HEK293T (cell line): Measurements from ENCODE around the gene TSPAN9.

Experiments
- BHLHE40 ChIP-seq: fragments of 450-650 bp; IDR thresholded peaks from 2 replicates; pipeline ENCODE4 v1.6.1; 2016; ENCODE audit warnings: mild to moderate bottlenecking, moderate library complexity, borderline replicate concordance
- ELF4 ChIP-seq: fragments of 450-650 bp; IDR thresholded peaks from 2 replicates; pipeline ENCODE4 v1.6.1; 2017; ENCODE audit warnings: antibody characterized with exemption
- FOXA1 ChIP-seq: fragments of 450-650 bp; IDR thresholded peaks from 2 replicates; pipeline ENCODE4 v1.6.1; 2016; ENCODE audit warnings: mild to moderate bottlenecking
- FOXM1 ChIP-seq: fragments of 450-650 bp; IDR thresholded peaks from 2 replicates; pipeline ENCODE4 v1.6.1; 2017; ENCODE audit warnings: mild to moderate bottlenecking, borderline replicate concordance
- L3MBTL2 ChIP-seq: fragments of 450-650 bp; conservative IDR thresholded peaks from 2 replicates; pipeline ENCODE4 v1.6.1; 2016; ENCODE audit warnings: mild to moderate bottlenecking
- LEF1 ChIP-seq: fragments of 450-650 bp; IDR thresholded peaks from 2 replicates; pipeline ENCODE4 v1.6.1; 2017; ENCODE audit warnings: mild to moderate bottlenecking, borderline replicate concordance
- SP1 ChIP-seq: fragments of 450-650 bp; IDR thresholded peaks from 2 replicates; pipeline ENCODE4 v1.6.1; 2017
- SUZ12 ChIP-seq: fragments of 450-650 bp; IDR thresholded peaks from 2 replicates; pipeline ENCODE4 v1.6.1; 2016; ENCODE audit warnings: mild to moderate bottlenecking
- TARDBP ChIP-seq: fragments of 450-650 bp; IDR thresholded peaks from 2 replicates; pipeline ENCODE4 v1.6.1; 2016

DNA sequence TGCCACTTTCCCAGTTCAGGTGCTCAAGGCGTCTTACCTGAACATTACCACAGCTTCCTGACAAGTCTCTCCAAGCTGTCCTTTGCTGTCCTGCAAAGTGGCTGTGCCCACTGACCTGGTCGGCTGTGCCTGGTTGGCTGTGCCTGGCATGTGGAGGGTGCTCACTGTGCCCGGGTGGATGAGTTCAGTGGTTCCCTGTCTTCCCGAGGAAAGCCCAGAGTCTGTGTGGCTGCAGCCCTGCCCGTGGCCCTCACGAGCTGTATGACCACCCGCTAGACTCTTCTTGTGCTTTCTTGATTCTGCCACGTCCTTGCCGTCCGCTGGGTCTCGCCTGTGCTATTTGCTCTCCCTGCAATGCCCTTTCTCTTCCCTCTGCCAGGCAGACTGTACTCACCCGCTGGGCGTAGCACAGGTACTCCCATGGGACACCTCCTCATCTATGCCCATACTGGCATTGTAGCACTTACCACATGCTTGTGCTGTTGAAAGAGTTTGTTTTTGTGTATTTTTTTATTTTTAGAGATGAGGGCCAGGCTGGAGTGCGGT is 95.9 kb downstream of the TSPAN9 start:
- no peak for TF ChIP-seq SUZ12
- no peak for TF ChIP-seq SP1
- no peak for TF ChIP-seq L3MBTL2
- TF ChIP-seq TARDBP: no peak
- no peak for TF ChIP-seq ELF4
- no peak for TF ChIP-seq LEF1
- TF ChIP-seq BHLHE40: no peak
- TF ChIP-seq FOXM1: no peak
- no peak for TF ChIP-seq FOXA1
